ENCODE measurements around the gene MYH7.

- TF ChIP-seq, protein P1, sequence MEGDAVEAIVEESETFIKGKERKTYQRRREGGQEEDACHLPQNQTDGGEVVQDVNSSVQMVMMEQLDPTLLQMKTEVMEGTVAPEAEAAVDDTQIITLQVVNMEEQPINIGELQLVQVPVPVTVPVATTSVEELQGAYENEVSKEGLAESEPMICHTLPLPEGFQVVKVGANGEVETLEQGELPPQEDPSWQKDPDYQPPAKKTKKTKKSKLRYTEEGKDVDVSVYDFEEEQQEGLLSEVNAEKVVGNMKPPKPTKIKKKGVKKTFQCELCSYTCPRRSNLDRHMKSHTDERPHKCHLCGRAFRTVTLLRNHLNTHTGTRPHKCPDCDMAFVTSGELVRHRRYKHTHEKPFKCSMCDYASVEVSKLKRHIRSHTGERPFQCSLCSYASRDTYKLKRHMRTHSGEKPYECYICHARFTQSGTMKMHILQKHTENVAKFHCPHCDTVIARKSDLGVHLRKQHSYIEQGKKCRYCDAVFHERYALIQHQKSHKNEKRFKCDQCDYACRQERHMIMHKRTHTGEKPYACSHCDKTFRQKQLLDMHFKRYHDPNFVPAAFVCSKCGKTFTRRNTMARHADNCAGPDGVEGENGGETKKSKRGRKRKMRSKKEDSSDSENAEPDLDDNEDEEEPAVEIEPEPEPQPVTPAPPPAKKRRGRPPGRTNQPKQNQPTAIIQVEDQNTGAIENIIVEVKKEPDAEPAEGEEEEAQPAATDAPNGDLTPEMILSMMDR (tag by site-specific recombination; IDR thresholded peaks at IDR 0.05) = no peak
- TF ChIP-seq ZNF596 (tag by site-specific recombination; IDR thresholded peaks at IDR 0.05) (no peak), ZNF610 (tag by site-specific recombination; IDR thresholded peaks at IDR 0.05; ENCODE audit: borderline replicate concordance) (no peak), YY1 (tag by site-specific recombination; IDR thresholded peaks at IDR 0.05) (no peak), MYNN (tag by site-specific recombination; IDR thresholded peaks at IDR 0.05; ENCODE audit: borderline replicate concordance) (no peak), OVOL3 (tag by site-specific recombination; IDR thresholded peaks at IDR 0.05) (no peak), ZNF391 (tag by site-specific recombination; IDR thresholded peaks at IDR 0.05; ENCODE audit: borderline replicate concordance, low read depth) (no peak), ZNF626 (tag by site-specific recombination; IDR thresholded peaks at IDR 0.05) (no peak), ZNF221 (tag by site-specific recombination; IDR thresholded peaks at IDR 0.05; ENCODE audit: borderline replicate concordance) (no peak)
- TF ChIP-seq, protein P2, sequence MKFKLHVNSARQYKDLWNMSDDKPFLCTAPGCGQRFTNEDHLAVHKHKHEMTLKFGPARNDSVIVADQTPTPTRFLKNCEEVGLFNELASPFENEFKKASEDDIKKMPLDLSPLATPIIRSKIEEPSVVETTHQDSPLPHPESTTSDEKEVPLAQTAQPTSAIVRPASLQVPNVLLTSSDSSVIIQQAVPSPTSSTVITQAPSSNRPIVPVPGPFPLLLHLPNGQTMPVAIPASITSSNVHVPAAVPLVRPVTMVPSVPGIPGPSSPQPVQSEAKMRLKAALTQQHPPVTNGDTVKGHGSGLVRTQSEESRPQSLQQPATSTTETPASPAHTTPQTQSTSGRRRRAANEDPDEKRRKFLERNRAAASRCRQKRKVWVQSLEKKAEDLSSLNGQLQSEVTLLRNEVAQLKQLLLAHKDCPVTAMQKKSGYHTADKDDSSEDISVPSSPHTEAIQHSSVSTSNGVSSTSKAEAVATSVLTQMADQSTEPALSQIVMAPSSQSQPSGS (tag by site-specific recombination; IDR thresholded peaks at IDR 0.05; ENCODE audit: low read depth) = no peak
These were observed 5.3 kb downstream of the MYH7 start for GRCh38 chr14:23430016-23430722.

All from HEK293 (cell line).